PC-9 (cell line): ENCODE data around the gene TOP1.

Experiments
- EZH2 ChIP-seq: fragments of 200-600 bp; sonication (generic); IDR thresholded peaks from 2 replicates; pipeline ENCODE4 v1.8.0; 2017; ENCODE audit warnings: antibody characterized with exemption, low read depth
- TF ChIP-seq, protein P1 (sequence below): fragments of 200-600 bp; sonication (generic); conservative IDR thresholded peaks from 2 replicates; pipeline ENCODE4 v1.6.1; 2017; ENCODE audit warnings: mixed run types, antibody characterized with exemption, mild to moderate bottlenecking, moderate library complexity

DNA sequence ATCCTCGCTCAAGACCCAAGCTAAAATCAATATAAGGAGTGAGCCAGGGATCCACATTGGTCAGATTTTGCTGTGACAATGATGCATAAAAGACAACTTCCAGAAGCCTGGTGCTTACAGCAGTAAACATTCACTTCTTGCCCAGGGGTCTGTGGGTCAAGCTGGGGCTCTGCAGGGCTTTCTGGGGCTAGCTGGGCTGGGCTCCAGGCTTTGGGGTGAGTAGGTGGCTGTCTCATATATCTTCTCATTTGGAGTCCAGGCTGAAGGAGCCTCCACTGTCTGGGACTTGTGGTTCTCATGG lies 25.8 kb upstream of the TOP1 start:
- TF ChIP-seq, protein P1, sequence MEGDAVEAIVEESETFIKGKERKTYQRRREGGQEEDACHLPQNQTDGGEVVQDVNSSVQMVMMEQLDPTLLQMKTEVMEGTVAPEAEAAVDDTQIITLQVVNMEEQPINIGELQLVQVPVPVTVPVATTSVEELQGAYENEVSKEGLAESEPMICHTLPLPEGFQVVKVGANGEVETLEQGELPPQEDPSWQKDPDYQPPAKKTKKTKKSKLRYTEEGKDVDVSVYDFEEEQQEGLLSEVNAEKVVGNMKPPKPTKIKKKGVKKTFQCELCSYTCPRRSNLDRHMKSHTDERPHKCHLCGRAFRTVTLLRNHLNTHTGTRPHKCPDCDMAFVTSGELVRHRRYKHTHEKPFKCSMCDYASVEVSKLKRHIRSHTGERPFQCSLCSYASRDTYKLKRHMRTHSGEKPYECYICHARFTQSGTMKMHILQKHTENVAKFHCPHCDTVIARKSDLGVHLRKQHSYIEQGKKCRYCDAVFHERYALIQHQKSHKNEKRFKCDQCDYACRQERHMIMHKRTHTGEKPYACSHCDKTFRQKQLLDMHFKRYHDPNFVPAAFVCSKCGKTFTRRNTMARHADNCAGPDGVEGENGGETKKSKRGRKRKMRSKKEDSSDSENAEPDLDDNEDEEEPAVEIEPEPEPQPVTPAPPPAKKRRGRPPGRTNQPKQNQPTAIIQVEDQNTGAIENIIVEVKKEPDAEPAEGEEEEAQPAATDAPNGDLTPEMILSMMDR, result no peak
- no peak for TF ChIP-seq EZH2
